SK-N-SH (cell line): ENCODE data around the gene EIF3B. TPM values are rescaled to one million over a fixed set of nuclear protein-coding genes. Genes with fewer than 3 reads are reported as not detected.
"Not testable (repeated sequence)": the region's sequence is repeated elsewhere in the genome, so short reads cannot be mapped to it uniquely, and the experiment has no call there.

ENCODE experiments used
- CTCF ChIA-PET: fragments of 300-600, 350-600 bp; formaldehyde crosslinking; extraction: SDS; loops from one replicate; lab custom pipeline; 2021; lab: Yijun Ruan, JAX
- POLR2A ChIA-PET: fragments of 350-600 bp; sonication (Branson Sonifier 250); formaldehyde crosslinking; extraction: SDS; loops from one replicate; lab custom pipeline; 2020; ENCODE audit warnings: antibody characterized with exemption, inconsistent platforms; lab: Yijun Ruan, JAX
- DNase-seq: peaks from one replicate; pipeline ENCODE4 v3.0.0; 2012
- H2AFZ ChIP-seq: fragments of 200-600 bp; sonication (generic); 2 replicates; pipeline ENCODE4 v1.8.1; 2016; ENCODE audit warnings: antibody characterized with exemption, mild to moderate bottlenecking, low read depth
- H3F3A ChIP-seq: fragments of 200-600 bp; sonication (generic); replicated peaks from 2 replicates; pipeline ENCODE3; 2016; ENCODE audit warnings: antibody characterized with exemption, mild to moderate bottlenecking; ENCODE audit not compliant: insufficient read depth
- H3K27ac ChIP-seq, 2 experiments: fragments of 200-500 bp in 1 of 2; fragments of 200-600 bp in 1 of 2; sonication (Bioruptor generic) in 1 of 2; sonication (generic), shearing (Covaris generic) in 1 of 2; 2 replicates each; pipeline versions ENCODE4 v1.5.1 to v1.6.1; 2014 to 2016; ENCODE audit warnings: low read depth in 2 of 2, inconsistent platforms in 1 of 2, low read length in 1 of 2, mild to moderate bottlenecking in 1 of 2, mixed read lengths in 1 of 2
- H3K27me3 ChIP-seq: fragments of 200-600 bp; sonication (generic), shearing (Covaris generic); 2 replicates; pipeline ENCODE4 v1.6.1; 2016; ENCODE audit warnings: mixed run types; ENCODE audit not compliant: insufficient read depth
- H3K36me3 ChIP-seq, 2 experiments: fragments of 200-500 bp in 1 of 2; fragments of 200-600 bp in 1 of 2; sonication (Bioruptor generic) in 1 of 2; sonication (generic) in 1 of 2; replicated peaks in 1 of 2; 2 replicates each; pipeline versions ENCODE3 to v1.5.1; 2014 to 2016; ENCODE audit warnings: low read length in 1 of 2, mild to moderate bottlenecking in 1 of 2; ENCODE audit not compliant: insufficient read depth in 2 of 2, control insufficient read depth in 1 of 2
- H3K4me1 ChIP-seq, 2 experiments: fragments of 200-500 bp in 1 of 2; fragments of 200-600 bp in 1 of 2; sonication (Bioruptor generic) in 1 of 2; sonication (generic), shearing (Covaris generic) in 1 of 2; 2 replicates each; pipeline versions ENCODE4 v1.5.1 to v1.6.1; 2014 to 2016; ENCODE audit warnings: low read depth in 1 of 2, low read length in 1 of 2, mixed run types in 1 of 2; ENCODE audit not compliant: insufficient read depth in 2 of 2, control insufficient read depth in 1 of 2
- H3K4me2 ChIP-seq: fragments of 200-600 bp; sonication (generic), shearing (Covaris generic); 2 replicates; pipeline ENCODE4 v1.6.1; 2017; ENCODE audit warnings: mixed run types
- H3K4me3 ChIP-seq, 2 experiments: fragments of 200-500 bp in 1 of 2; fragments of 200-600 bp in 1 of 2; sonication (Bioruptor generic) in 1 of 2; sonication (generic), shearing (Covaris generic) in 1 of 2; 2 replicates each; pipeline versions ENCODE4 v1.5.1 to v1.8.1; 2014 to 2016; ENCODE audit warnings: low read depth in 2 of 2, inconsistent platforms in 1 of 2, low read length in 1 of 2, mild to moderate bottlenecking in 1 of 2, mixed read lengths in 1 of 2, moderate library complexity in 1 of 2
- H3K79me2 ChIP-seq: fragments of 200-600 bp; sonication (generic); 2 replicates; pipeline ENCODE4 v1.8.1; 2017; ENCODE audit warnings: mild to moderate bottlenecking; ENCODE audit not compliant: insufficient read depth
- H3K9ac ChIP-seq: fragments of 200-600 bp; sonication (generic); 2 replicates; pipeline ENCODE4 v1.6.1; 2017; ENCODE audit warnings: mixed run types
- H3K9me2 ChIP-seq: fragments of 200-600 bp; sonication (generic); 2 replicates; pipeline ENCODE4 v1.6.1; 2017; ENCODE audit warnings: mixed run types
- H3K9me3 ChIP-seq: fragments of 200-600 bp; sonication (generic); 2 replicates; pipeline ENCODE4 v1.6.1; 2017; ENCODE audit warnings: mixed run types, mild to moderate bottlenecking, moderate library complexity
- H4K20me1 ChIP-seq: fragments of 200-600 bp; sonication (generic); 2 replicates; pipeline ENCODE4 v1.6.1; 2017; ENCODE audit warnings: mild to moderate bottlenecking, mixed run types; ENCODE audit not compliant: insufficient read depth
- EZH2phosphoT487 ChIP-seq: fragments of 200-600 bp; sonication (generic); IDR thresholded peaks from 2 replicates; pipeline ENCODE4 v1.6.1; 2017; ENCODE audit warnings: low read depth, mixed run types, mild to moderate bottlenecking, antibody characterized with exemption, moderate library complexity, borderline replicate concordance
- FOXJ3 ChIP-seq: sonication (generic); formaldehyde crosslinking; IDR thresholded peaks from 2 replicates; pipeline ENCODE4 v1.5.1; 2020; ENCODE audit warnings: mild to moderate bottlenecking, missing genetic modification reagents
- GABPA ChIP-seq: IDR thresholded peaks from 2 replicates; pipeline ENCODE4 v1.4.0; 2012; ENCODE audit warnings: low read depth, mild to moderate bottlenecking
- GATA2 ChIP-seq: sonication (generic); formaldehyde crosslinking; IDR thresholded peaks from 2 replicates; pipeline ENCODE4 v1.5.0; 2020; ENCODE audit warnings: mild to moderate bottlenecking, missing genetic modification reagents
- MXI1 ChIP-seq: IDR thresholded peaks from 2 replicates; pipeline ENCODE4 v1.6.1; 2012; ENCODE audit warnings: mild to moderate bottlenecking, low read depth, low read length, improper control_type of control experiment
- NFIC ChIP-seq: IDR thresholded peaks from 2 replicates; pipeline ENCODE4 v1.4.0; 2012; ENCODE audit warnings: borderline replicate concordance
- POLR2AphosphoS5 ChIP-seq: IDR thresholded peaks from 2 replicates; pipeline ENCODE4 v1.6.1; 2012; ENCODE audit warnings: low read depth, low read length
- REST ChIP-seq: IDR thresholded peaks from 2 replicates; pipeline ENCODE4 v1.6.1; 2012; ENCODE audit warnings: mild to moderate bottlenecking, low read depth, low read length, moderate library complexity
- RXRA ChIP-seq: IDR thresholded peaks from 2 replicates; pipeline ENCODE4 v1.4.0; 2012; ENCODE audit warnings: low read depth, mild to moderate bottlenecking, borderline replicate concordance
- TAF1 ChIP-seq: IDR thresholded peaks from 2 replicates; pipeline ENCODE4 v1.6.1; 2012; ENCODE audit warnings: low read depth, mild to moderate bottlenecking, low read length, moderate library complexity, borderline replicate concordance
- TEAD4 ChIP-seq: IDR thresholded peaks from 2 replicates; pipeline ENCODE4 v1.4.0; 2012; ENCODE audit warnings: mild to moderate bottlenecking, borderline replicate concordance; ENCODE audit not compliant: insufficient read depth
- USF2 ChIP-seq: fragments of 150-350 bp; IDR thresholded peaks from 2 replicates; pipeline ENCODE4 v1.6.1; 2017; ENCODE audit warnings: antibody characterized with exemption, low read length, low read depth, borderline replicate concordance
- YY1 ChIP-seq: IDR thresholded peaks from 2 replicates; pipeline ENCODE4 v1.4.0; 2012; ENCODE audit warnings: low read depth, mild to moderate bottlenecking
- WGBS: methylation state at CpG from one replicate; pipeline ENCODE4 v1.1.6; 2017; ENCODE audit warnings: low lambda C conversion rate; 5-methylcytosine and 5-hydroxymethylcytosine counted together
- polyA plus RNA-seq, 3 experiments: library from polyadenylated mRNA; depleted of rRNA; stranded (reverse); fragments of >200 nt; gene quantifications; 2 replicates each; pipeline ENCODE4 v1.2.3, GENCODE V29; 2012

EIF3B gene
- polyA plus RNA-seq, 1 of the 3 experiments (the other 2 are of a cell fraction): 151 TPM

GRCh38 chr7:2388637-2388954 lies 34.0 kb downstream of the EIF3B start:
- H3K79me2 ChIP-seq: no peaks in the 10 kb centered on the region
- ChIA-PET POLR2A (no interaction called here), CTCF (no interaction called here)
- H2AFZ ChIP-seq: no peak overlapping the region
- H3F3A ChIP-seq: peaks cover 6% of the 10 kb centered on the region
- H3K9me2 ChIP-seq: no peaks in the 10 kb centered on the region
- H3K9ac ChIP-seq: no peak overlapping the region
- no peak overlapping the region for H3K27ac ChIP-seq
- H3K4me1 ChIP-seq: peaks cover 0 to 23% of the 10 kb centered on the region in 2 experiments; a peak in 1 of 4 replicates
- TF ChIP-seq USF2: no peak
- TF ChIP-seq RXRA: no peak
- no peak for TF ChIP-seq TAF1
- TF ChIP-seq GATA2: no peak
- TF ChIP-seq FOXJ3 (CRISPR knock-in tag): no peak
- no peak for TF ChIP-seq MXI1
- TF ChIP-seq YY1: no peak
- no peak for TF ChIP-seq EZH2phosphoT487
- H3K27me3 ChIP-seq: no peaks in the 10 kb centered on the region
- no peaks in the 10 kb centered on the region for H4K20me1 ChIP-seq
- no peak overlapping the region for H3K4me2 ChIP-seq
- no peak overlapping the region for H3K4me3 ChIP-seq
- no peak for DNase-seq
- H3K9me3 ChIP-seq: no peaks in the 10 kb centered on the region
- H3K36me3 ChIP-seq: no peaks in the 10 kb centered on the region
- 95% methylated on average over 5 of the region's 5 CpGs for WGBS

GRCh38 chr7:2390020-2390816 lies 35.6 kb downstream of the EIF3B start:
- DNase-seq: peak; percentile 79
- H3F3A ChIP-seq, H3K4me1 ChIP-seq, H3K36me3 ChIP-seq, H2AFZ ChIP-seq, H3K27me3 ChIP-seq, H3K79me2 ChIP-seq, H3K4me3 ChIP-seq, H4K20me1 ChIP-seq, H3K9me2 ChIP-seq, H3K27ac ChIP-seq, H3K4me2 ChIP-seq, POLR2A ChIA-PET, H3K9me3 ChIP-seq, H3K9ac ChIP-seq: not testable (repeated sequence)
- CTCF ChIA-PET: interaction anchor here (1.8 kb wide), 1 partner anchor 14 kb away, joined by 5 read pairs; the partner anchor contains the start of gene CHST12
- WGBS: 77% methylated on average over 16 of the region's 16 CpGs
- peak; percentile 68; the same call in 1 of the 2 replicates for TF ChIP-seq MXI1

- TF ChIP-seq REST (no peak), POLR2AphosphoS5 (no peak), TEAD4 (no peak), EZH2phosphoT487 (no peak), NFIC (no peak), GABPA (no peak)
Observed at GRCh38 chr7:2393706-2394105, 39.1 kb downstream of the EIF3B start.

More at GRCh38 chr7:2393706-2394105, 39.1 kb downstream of the EIF3B start:
- no peak overlapping the region for H2AFZ ChIP-seq
- no peaks in the 10 kb centered on the region for H3K9me3 ChIP-seq
- H4K20me1 ChIP-seq: no peaks in the 10 kb centered on the region
- H3K27me3 ChIP-seq: no peaks in the 10 kb centered on the region
- H3K4me2 ChIP-seq: no peak overlapping the region
- no peak for DNase-seq
- H3F3A ChIP-seq: peaks cover 6% of the 10 kb centered on the region
- no peak overlapping the region for H3K27ac ChIP-seq
- H3K4me3 ChIP-seq: no peak overlapping the region
- no peaks in the 10 kb centered on the region for H3K79me2 ChIP-seq
- H3K9me2 ChIP-seq: no peaks in the 10 kb centered on the region
- ChIA-PET POLR2A (no interaction called here), CTCF (interaction anchor here (1.0 to 2.7 kb wide), 3 partner anchors 9 to 58 kb away, joined by 3 to 8 read pairs (median 4); partner anchors contain the start of gene CHST12)
- WGBS: 92% methylated on average over 12 of the region's 12 CpGs
- no peaks in the 10 kb centered on the region for H3K36me3 ChIP-seq
- peaks cover 0 to 7% of the 10 kb centered on the region in 2 experiments; a peak in 1 of 4 replicates for H3K4me1 ChIP-seq
- H3K9ac ChIP-seq: no peak overlapping the region
